GM21619 (cell line): Measurements from ENCODE around the gene PAGR1.
A peak's percentile ranks its signal among the peaks of the same experiment; 100 is the strongest.
"Not testable (repeated sequence)": the region's sequence is repeated elsewhere in the genome, so short reads cannot be mapped to it uniquely, and the experiment has no call there.

ENCODE experiments used
- ATAC-seq: cut with Tn5 transposase; IDR thresholded peaks from one replicate; pipeline ENCODE4 v1.9.1; 2021; ENCODE audit not compliant: unreplicated experiment

PAGR1 gene

GRCh38 chr16:29862383-29862883, 46.5 kb downstream of the PAGR1 start:
- ATAC-seq, result no peak

DNA sequence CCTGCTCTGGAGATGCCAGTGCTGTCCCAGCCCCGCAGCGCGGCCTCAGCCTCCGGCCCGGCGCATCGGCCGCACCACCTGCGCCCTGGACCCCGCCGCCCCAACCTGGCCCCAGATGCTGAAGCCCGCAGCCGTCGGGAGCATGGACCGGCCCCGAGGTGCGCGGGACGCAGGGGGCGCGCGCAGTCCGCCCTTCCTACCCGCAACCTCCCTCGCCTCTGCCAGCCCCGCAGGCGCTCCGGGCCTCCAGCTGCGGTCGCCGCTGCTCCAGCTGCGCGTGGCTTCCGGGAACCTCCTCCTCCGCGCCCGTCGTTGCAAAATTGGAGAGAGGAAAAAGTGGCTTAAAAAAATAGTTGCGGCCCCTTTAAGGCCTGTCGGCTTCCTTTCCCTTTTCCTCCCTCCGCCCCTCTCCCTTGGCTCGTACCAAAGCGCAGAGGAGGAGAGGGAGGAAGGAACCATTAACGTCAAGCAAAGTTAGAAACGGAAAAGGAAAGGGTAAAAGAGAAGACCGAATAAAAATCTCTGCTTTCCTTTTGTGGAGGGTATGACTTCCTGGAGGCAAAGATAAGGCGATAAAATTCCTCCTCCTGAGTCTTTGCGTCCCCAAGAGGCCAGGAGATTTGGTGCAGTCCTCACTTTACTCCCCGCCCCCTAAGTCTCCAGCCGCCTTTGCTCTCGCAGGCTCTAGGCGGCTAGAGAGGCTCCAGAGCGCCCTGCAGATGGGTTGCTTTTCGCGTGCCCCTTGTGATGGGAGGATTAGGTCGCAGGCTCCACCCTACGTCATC, 47.1 kb downstream of the PAGR1 start, which contains the start of gene CDIPT:
Gene CDIPT (minus strand): TSS at position 343 of the 785 bp plus-strand sequence. CDS start 369 bp downstream, outside the sequence.
- peak; percentile 92 for ATAC-seq

DNA sequence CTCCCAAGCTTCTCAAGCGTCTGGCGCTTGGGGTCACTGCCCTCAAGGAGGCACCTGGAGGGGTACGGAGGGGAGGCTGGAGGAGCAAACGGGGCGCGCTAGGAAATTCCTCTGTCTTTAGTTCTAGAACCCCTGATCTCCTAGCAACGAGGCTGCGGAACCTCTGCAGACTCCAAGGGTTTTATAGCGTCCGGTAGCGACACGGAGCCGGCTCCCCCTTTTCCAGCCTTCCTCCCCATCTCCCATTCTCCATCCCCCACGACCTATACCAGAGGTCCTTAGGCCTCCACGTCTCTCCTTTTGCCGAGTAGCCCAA, 47.7 kb downstream of the PAGR1 start:
- no peak for ATAC-seq

DNA sequence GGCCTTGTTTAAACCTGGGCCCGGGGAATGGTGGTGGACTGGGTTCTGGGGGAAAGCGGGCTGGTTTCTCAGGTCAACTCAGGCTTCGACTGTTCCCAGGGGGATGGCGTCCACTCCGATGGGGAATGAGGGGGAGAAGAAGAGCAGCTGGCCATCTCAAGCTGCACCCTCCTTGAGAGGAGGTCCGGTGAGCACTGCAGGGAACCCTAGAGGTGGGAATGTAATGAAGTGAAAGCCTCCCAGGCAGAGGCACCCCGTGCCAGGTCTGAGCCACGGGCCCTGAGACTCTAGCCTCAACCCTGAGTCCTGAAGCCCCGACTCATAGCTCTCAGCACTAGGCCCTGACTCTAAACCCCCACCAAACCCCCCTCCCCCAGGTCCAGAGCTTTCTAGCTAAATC, 48.3 kb downstream of the PAGR1 start:
- ATAC-seq, result no peak

DNA sequence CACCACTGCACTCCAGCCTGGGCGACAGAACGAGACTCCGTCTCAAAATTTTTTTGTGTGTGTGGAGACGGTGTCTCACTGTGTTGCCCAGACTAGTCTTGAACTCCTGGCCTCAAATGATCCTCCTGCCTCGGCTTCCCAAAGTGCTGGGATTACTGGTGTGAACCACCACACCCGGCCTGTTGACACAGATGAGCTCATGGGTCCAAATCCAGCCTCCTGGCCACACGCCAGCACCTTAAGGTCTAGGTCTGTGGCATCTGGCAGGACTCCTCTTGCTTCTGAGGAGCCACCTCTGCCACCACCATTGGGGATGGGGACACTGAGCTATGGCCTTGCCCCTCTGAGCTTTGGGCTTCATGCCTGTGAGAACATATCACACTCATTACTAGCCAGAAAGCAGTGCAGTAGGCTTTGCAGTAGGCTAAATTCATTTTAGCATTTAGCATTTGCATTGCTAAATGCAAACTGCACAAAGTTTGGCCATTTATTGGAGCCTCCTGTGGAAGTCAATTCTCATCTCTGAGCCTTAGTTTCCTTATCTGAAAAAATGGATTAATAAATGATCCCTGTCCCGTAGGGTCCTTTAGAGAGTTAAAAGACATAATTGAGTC, 52.6 kb downstream of the PAGR1 start:
- no peak for ATAC-seq

DNA sequence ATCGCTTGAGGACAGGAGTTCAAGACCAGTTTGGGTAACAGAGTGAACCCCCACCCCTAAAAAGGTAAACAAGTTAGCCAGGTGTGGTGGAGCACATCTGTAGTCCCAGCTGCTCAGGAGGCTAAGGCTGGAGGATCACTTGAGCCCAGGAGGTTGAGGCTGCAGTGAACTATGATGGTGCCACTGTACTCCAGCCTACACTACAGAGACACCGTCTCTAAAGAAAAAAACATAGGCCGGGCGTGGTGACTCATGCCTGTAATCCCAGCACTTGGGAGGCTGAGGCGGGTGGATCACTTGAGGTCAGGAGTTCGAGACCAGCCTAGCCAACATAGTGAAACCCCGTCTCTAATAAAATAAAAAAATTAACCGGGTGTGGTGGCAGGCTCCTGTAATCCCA, 53.1 kb downstream of the PAGR1 start:
- ATAC-seq, result not testable (repeated sequence)
